Measurements from ENCODE around the gene LSM7. TPM values are rescaled to one million over a fixed set of nuclear protein-coding genes. Genes with fewer than 3 reads are reported as not detected.
"Not testable (repeated sequence)": the region's sequence is repeated elsewhere in the genome, so short reads cannot be mapped to it uniquely, and the experiment has no call there.

LSM7 gene
- total RNA-seq, 4 donors from 2014 or later = 57.2 to 140 (median 94.9) TPM

DNA sequence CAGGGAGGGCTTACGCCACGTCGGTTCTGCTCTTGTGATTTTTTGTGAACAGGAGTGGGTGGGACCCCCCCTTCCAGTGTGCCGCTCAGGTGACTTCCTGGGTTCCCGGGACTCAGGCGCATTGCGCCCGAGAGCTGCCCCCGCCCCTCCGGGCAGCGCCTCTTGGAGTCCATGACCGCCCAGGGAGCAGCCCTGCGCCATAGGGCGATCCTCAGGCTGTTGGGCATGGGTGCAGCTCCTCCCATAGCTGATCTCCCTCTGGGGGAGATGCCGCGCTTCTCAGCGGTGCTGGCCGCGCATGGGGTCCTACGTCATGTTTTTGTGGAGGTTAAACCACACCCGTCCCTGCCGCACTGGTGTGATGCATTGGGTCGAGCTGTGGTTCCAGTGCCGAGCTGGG is 23.7 kb upstream of the LSM7 start:
- DNase-seq (ENCODE audit: low spot score in 2 of 2) = no peak
- 85 to 92% methylated on average over 16 to 24 of the region's 24 CpGs for WGBS, 2 donors
- no peak overlapping the region for H3K4me3 ChIP-seq (ENCODE audit: low read depth, poor library complexity, severe bottlenecking)
- intact Hi-C loops (cut with DNase I; ENCODE audit: low total_unique reads) = no loop called here
- no peak for TF ChIP-seq POLR2A (IDR thresholded peaks at IDR 0.05)
- TF ChIP-seq, protein P1, sequence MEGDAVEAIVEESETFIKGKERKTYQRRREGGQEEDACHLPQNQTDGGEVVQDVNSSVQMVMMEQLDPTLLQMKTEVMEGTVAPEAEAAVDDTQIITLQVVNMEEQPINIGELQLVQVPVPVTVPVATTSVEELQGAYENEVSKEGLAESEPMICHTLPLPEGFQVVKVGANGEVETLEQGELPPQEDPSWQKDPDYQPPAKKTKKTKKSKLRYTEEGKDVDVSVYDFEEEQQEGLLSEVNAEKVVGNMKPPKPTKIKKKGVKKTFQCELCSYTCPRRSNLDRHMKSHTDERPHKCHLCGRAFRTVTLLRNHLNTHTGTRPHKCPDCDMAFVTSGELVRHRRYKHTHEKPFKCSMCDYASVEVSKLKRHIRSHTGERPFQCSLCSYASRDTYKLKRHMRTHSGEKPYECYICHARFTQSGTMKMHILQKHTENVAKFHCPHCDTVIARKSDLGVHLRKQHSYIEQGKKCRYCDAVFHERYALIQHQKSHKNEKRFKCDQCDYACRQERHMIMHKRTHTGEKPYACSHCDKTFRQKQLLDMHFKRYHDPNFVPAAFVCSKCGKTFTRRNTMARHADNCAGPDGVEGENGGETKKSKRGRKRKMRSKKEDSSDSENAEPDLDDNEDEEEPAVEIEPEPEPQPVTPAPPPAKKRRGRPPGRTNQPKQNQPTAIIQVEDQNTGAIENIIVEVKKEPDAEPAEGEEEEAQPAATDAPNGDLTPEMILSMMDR (IDR thresholded peaks at IDR 0.05) = no peak

DNA sequence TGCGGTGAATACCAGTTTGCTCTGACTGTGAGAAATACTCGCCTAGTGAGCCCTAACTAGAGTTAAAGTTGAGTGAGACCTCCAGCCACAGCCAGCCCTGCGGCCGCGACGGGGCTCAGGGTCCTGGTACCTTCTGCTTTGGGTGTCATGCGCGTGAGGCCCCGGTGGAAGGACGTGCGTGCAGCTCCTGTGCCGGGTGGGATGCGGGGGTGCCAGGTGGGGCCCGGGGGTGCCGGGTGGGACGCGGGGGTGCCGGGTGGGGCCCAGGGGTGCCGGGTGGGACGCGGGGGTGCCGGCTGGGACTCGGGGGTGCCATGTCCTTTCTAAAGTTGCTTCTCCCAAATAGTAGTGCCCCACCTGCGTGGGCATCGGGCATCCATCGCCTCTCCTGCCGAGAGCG is 23.2 kb upstream of the LSM7 start:
- DNase-seq (ENCODE audit: low spot score in 2 of 2) = no peak
- H3K4me3 ChIP-seq (ENCODE audit: low read depth, poor library complexity, severe bottlenecking) = no peak overlapping the region
- no peak for TF ChIP-seq POLR2A (IDR thresholded peaks at IDR 0.05)
- TF ChIP-seq, protein P1 (IDR thresholded peaks at IDR 0.05) = no peak
- WGBS, 2 donors = 96 to 97% methylated on average over 26 to 28 of the region's 28 CpGs
- intact Hi-C loops (cut with DNase I; ENCODE audit: low total_unique reads) = no loop called here

DNA sequence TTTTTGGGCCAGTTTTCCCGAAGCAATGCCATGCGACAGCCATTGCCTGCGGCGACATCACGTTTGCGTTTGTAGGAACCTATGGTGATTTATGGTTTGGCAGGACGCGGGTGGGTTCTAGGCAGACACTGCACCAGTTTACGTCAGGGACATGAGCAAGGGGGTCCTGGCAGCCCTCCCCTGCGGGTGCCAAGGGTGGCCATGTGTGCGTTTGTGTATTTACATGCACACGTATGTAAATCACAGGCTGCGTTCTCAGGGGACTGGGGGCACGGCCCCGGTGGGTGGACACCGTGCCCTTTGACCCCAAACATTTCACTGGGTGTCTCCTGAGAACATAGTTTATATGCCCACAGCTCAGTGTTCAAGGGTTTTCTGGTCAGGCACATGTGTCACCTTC is 22.3 kb upstream of the LSM7 start:
- no peak overlapping the region for H3K4me3 ChIP-seq (ENCODE audit: low read depth, poor library complexity, severe bottlenecking)
- intact Hi-C loops (cut with DNase I; ENCODE audit: low total_unique reads) = no loop called here
- WGBS, 2 donors = 87 to 92% methylated on average over 16 of the region's 16 CpGs
- no peak for TF ChIP-seq POLR2A (IDR thresholded peaks at IDR 0.05)
- TF ChIP-seq, protein P1 (IDR thresholded peaks at IDR 0.05) = no peak
- no peak for DNase-seq (ENCODE audit: low spot score in 2 of 2)

DNA sequence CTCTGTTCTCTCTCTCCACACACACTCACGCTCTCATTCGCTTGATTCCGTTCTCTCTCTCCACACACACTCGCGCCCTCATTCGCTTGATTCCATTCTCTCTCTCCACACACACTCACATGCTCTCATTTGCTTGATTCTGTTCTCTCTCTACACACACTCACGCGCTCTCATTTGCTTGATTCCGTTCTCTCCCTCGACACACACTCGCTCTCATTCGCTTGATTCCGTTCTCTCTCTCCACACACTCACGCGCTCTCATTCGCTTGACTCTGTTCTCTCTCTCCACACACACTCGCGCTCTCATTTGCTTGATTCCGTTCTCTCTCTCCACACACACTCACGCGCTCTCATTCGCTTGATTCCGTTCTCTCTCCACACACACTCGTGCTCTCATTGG is 21.4 kb upstream of the LSM7 start:
- WGBS, 2 donors = 92 to 96% methylated on average over 24 of the region's 24 CpGs
- DNase-seq (ENCODE audit: low spot score in 2 of 2); H3K4me3 ChIP-seq (ENCODE audit: low read depth, poor library complexity, severe bottlenecking); intact Hi-C loops (cut with DNase I; ENCODE audit: low total_unique reads): not testable (repeated sequence)

DNA sequence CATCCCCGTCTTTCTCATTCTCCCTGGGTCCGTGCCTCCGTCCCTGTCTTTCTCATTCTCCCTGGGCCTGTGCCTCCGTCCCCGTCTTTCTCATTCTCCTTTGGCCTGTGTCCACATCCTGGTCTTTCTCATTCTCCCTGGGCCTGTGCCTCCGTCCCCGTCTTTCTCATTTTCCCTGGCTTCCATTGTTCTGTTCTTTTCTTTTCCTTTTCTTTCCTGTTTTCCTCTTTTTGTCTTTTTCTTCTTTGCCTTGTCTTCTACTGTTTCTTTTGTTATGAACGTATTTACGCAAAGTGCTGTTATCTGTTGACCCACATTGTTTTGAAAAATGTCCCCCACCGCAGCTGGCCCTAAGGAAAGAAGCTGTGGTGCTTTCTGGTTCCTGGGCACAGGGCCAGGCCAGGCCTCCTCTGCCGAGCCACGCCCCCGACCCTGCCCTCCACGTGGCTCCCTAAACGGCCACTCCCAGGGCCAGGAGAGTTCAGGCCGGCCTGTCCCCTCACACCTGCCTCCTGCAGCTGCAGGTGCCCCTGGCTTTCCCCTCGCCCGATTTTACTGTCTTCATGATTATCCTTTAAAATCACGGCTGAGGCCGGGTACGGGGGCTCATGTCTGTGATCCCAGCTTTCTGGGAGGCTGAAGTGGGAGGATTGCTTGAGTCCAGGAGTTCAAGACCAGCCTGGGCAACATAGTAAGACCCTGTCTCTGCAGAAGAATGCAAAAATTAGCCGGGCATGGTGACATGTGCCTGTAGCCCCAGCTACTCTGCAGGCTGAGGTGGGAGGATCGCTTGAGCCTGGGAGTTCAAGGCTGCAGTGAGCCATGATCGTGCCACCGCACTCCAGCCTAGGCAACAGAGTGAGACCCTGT is 17.6 kb upstream of the LSM7 start:
- no peak overlapping the region for H3K4me3 ChIP-seq (ENCODE audit: low read depth, poor library complexity, severe bottlenecking)
- TF ChIP-seq POLR2A (IDR thresholded peaks at IDR 0.05) = no peak
- TF ChIP-seq, protein P1 (IDR thresholded peaks at IDR 0.05) = no peak
- intact Hi-C loops (cut with DNase I; ENCODE audit: low total_unique reads) = no loop called here
- no peak for DNase-seq (ENCODE audit: low spot score in 2 of 2)
- WGBS, 2 donors = 73 to 75% methylated on average over 25 of the region's 25 CpGs

DNA sequence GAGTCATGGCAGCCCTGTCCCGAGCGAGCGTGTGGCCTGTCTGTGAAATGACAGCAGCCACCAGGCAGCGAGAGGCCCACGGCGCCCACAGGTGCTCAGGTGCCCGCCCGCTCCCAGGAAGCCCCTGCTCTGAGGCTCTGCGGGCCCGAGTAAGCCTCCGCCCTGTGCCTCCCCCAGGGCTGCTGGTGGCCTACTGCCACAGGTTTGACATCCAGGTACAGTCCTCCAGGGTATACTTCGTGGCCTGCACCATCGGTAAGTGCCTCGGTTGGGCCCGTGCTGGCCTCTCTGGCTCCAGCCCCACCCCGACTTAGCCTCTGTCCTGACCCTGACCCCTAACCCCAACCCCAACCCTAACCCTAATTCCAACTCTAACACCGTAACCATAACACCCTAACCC is 16.7 kb upstream of the LSM7 start:
- intact Hi-C loops (cut with DNase I; ENCODE audit: low total_unique reads) = no loop called here
- no peak overlapping the region for H3K4me3 ChIP-seq (ENCODE audit: low read depth, poor library complexity, severe bottlenecking)
- no peak for DNase-seq (ENCODE audit: low spot score in 2 of 2)
- TF ChIP-seq, protein P1 (IDR thresholded peaks at IDR 0.05) = no peak
- TF ChIP-seq POLR2A (IDR thresholded peaks at IDR 0.05) = no peak
- 93 to 96% methylated on average over 11 to 17 of the region's 17 CpGs for WGBS, 2 donors

All from lower leg skin (tissue), 4 donors.